GM19438 (cell line): ENCODE data around the gene P4HA2.

Experiments used
- ATAC-seq: cut with Tn5 transposase; IDR thresholded peaks from one replicate; pipeline ENCODE4 v1.9.1; 2021; ENCODE audit warnings: low read depth; ENCODE audit not compliant: unreplicated experiment

Gene P4HA2

GRCh38 chr5:132265336-132266030, 37.8 kb upstream of the P4HA2 start:
- no peak for ATAC-seq

- no peak for ATAC-seq
Observed at GRCh38 chr5:132264546-132265335, 37.1 kb upstream of the P4HA2 start.

DNA sequence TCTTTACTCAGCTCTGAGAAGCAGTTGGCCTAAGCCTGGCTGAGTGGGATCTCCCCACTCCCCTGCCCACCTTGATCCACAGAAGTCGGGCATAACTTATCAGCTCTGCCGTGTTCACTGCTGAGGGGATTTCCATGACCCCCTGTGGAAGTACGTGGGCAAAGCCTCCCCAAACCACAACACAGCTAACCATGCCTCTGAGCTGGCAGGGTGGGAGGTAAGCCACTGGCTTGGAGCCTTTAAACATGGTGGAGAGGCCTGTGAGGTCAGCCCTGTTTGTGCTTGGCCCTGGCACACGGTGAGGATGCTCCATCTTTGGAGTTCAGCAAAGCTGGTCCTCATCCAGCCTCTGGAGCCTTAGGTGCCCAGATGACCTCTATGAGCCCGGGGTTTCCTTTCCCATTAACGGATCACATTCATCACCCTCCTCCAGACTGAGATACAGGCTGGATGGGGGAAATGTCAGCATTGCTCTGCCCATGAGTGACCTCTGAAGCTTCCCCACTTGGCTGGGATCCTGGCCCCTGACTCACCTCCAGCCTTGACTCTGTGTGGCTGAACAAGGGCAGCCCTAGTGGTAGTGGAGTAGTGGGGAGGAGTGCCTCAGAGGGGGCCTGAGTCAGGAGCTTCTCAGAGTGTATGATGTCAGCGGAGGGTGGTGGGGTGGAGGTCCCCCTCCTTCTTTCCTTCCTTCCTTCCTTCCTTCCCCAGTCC, 36.1 kb upstream of the P4HA2 start:
- no peak for ATAC-seq

DNA sequence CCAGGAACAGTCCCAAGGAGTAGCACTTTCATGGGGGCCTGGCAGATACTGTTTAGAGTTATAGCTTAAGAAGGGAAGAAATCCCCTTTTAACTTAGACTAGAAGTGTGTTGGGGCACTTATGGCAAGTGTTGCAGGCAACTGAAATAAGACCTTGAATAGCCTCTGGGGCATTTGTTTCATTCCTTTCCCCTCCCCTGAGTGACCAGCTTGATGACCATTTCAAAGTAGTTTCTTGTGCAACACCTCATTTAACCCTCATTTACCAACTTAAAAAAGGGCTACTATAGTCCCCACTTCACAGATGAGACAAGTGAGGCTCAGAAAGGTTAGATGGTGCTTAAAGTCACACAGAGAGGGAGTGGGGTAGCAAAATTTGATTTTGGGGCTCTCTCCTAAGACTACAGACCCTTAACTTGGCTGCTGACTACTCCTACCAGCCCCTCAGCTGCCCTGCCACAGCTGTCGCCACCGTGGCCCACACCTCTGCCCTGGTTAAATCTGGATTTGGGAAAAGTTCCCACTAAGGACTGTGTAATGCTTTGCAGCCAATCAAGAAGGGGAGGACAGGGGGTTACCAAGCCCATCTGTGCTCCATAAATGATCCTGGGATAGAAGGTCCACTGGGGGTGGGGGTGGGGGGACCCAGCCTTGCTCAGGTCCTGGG, 35.4 kb upstream of the P4HA2 start:
- ATAC-seq: no peak

GRCh38 chr5:132261881-132262845, 34.5 kb upstream of the P4HA2 start:
- ATAC-seq: no peak

- no peak for ATAC-seq
Observed at GRCh38 chr5:132260714-132261551, 33.3 kb upstream of the P4HA2 start.

GRCh38 chr5:132260051-132260450, 32.4 kb upstream of the P4HA2 start:
- no peak for ATAC-seq

GRCh38 chr5:132259069-132259851, 31.6 kb upstream of the P4HA2 start:
- no peak for ATAC-seq

DNA sequence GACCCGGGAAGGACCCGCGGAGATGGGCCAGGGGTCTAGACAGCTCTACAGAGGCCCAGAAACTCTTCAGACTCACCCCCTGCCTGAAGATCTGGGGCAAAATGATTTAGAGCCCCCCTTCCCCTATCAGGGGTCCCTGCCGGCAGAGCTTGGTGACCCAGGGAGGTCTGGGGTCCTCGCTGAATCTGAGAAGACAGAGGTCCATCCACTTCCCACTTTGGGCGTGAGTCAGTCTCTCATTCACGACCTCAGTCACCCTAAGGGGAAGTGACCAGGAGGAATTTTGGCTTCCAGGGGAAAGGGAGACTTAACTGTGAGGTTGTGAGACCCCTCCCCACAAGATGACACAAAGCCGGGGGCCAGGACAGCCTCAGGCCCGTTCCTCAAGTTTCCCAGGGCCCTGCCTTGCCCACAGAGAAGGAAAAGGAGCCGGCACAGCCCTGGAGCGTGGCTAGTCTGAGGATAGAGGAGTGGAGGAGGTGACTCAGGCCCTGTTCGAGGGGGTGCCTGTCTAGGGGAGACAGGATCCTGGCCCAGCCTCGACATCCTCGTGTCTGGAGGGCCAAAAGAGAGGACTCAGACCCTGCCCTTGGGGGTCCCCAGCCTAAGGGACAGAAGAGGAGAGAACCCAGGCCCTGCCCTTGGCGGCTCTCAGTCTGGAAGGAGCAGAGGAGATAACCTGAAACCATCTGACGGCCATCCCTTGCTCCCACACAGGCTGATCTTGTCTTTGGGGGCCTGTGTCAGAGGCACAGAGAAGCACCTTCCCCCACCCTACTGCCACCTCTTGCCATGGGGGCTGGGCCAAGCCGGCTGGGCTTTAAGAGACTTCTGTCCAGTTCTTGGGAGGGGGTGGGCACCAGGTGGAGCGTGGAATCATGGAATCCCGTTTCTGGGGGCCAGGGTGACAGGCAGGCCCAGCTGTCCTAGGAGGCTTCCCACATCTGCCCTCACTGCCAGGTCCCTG, 30.7 kb upstream of the P4HA2 start:
- ATAC-seq: no peak

GRCh38 chr5:132257131-132258101, 29.8 kb upstream of the P4HA2 start, which contains the start of gene PDLIM4:
TSS of gene PDLIM4 (plus strand) at chr5:132257696. CDS start at chr5:132257735, 39 bp downstream.
- no peak for ATAC-seq

- no peak for ATAC-seq
Observed at GRCh38 chr5:132256783-132257130, 29.1 kb upstream of the P4HA2 start.

DNA sequence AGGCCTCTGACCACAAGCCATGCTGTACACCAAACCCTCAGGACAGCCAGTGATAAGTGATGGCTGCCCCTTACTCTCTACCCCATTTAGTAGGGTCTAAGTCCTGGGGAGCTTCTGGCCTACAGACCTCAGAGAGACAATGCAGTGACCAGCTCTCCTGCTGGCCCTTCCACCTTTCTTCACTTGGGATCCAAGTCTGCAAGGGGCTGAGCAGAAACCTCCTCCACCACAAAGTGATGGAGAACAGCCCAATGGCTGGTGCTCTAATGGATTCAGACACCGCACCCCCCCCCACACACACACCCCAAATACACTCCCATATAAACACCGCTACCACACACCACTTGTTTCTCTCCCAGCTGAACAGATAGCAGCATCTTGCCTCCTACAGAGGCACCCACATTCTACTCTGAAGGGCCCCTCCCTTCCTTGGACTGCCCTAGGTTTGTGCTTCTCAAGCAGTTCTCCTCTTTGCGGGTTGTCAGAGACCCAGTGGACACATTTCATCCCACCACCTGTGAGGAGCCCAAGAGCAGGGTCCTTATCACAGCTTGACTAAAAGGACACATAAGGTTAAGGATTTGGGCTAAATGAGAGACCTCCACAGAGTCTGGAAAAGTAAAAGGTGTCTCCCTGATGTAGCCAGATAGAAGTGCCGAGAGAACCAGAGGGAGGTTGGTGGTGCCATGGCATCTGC, 28.6 kb upstream of the P4HA2 start:
- ATAC-seq: no peak

DNA sequence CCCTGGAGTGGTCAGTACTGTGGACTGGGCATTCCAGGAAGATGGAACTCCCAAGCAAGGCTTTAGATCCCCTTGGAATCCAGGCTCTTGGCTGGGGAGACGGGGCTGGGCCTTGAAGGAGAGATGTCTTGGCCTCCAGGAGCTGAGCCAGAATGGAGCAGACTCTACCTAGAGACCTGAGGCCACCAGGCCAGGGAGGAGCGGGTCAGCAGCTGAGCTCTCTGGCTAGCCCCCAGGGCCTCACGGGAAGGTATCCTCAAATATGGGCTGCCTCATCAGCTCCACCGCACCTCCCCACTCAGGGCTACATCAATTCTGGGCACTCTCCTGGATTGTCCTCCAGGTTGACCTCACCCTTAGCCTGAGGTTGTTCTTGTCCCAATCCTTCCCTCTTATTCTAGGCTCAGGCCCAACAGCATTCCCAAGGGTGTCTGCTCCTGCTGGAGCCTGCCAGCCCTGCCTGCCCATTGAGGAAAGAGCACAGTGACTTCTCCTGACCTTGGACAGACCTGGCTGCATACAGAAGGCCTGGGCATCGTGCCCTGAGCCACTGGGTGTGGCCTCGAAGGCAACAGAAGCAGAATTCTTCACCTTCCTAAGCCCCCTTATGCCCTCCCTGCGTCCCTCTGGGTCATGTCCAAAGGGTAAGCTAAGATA, 26.8 kb upstream of the P4HA2 start:
- ATAC-seq: no peak

DNA sequence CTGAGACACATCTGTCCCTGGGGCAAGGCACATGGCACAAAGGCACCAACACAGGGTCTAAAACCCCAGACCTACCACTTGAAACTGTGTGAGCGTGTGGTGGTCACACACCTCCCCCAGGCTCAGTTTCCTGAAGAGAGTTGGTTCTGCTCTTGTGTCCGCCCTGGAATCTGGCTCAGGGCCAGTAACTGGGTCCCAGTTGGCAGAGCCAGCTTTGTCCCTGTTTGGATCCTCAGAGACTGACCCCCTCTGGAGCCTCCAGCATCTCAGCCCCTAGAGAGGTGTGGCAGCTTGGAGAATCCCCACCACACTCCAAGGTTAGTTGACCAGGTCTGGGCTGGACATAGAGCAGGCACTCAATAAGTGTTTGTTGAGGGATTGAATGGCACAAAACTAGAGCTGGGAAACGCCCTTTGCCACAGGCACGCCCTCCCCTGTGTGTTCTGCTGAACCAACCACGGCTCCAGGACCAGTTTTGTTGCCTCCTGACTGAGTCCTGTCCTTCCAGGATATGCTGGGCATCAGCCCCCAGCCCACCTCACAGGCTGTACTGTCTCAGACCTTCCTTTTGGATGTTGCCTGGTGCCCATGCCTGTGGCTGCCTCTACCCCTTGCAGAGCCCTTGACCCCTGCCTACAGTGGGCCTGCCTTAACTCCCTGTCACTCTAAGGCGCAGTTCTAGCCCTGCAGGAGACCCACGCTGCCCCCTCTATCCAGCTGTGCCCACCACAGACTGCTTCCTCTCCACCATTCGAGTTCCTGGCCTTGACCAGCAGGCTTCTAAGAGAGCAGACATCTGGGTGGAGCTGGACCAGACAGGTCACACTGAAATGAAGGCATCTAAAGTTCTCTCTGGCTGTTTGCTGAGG, 26.0 kb upstream of the P4HA2 start:
- no peak for ATAC-seq
